GM21447 (cell line): Measurements from ENCODE around the gene TMBIM6.
"Not testable (repeated sequence)": the region's sequence is repeated elsewhere in the genome, so short reads cannot be mapped to it uniquely, and the experiment has no call there.

Source experiments
- ATAC-seq: cut with Tn5 transposase; IDR thresholded peaks from one replicate; pipeline ENCODE4 v1.9.1; 2021; ENCODE audit not compliant: unreplicated experiment

The TMBIM6 gene

GRCh38 chr12:49721355-49721754 is 20.0 kb upstream of the TMBIM6 start:
- not testable (repeated sequence) for ATAC-seq

- no peak for ATAC-seq
These were observed 12.9 kb upstream of the TMBIM6 start for GRCh38 chr12:49728446-49728845.

GRCh38 chr12:49730050-49730449 is 11.3 kb upstream of the TMBIM6 start:
- ATAC-seq, result no peak

- no peak for ATAC-seq
These were observed 10.7 kb upstream of the TMBIM6 start for GRCh38 chr12:49730568-49731101.

- no peak for ATAC-seq
These were observed 7.9 kb upstream of the TMBIM6 start for GRCh38 chr12:49733219-49734017.

GRCh38 chr12:49734900-49735299 is 6.5 kb upstream of the TMBIM6 start:
- not testable (repeated sequence) for ATAC-seq

- ATAC-seq, result not testable (repeated sequence)
These were observed 2.6 kb upstream of the TMBIM6 start for GRCh38 chr12:49738721-49739120.

- ATAC-seq, result not testable (repeated sequence)
These were observed 1.1 kb upstream of the TMBIM6 start for GRCh38 chr12:49740277-49740676.

GRCh38 chr12:49741882-49742620 is 694 bp downstream of the TMBIM6 start:
- ATAC-seq, result peak; percentile 48

- no peak for ATAC-seq
These were observed 3.1 kb downstream of the TMBIM6 start for GRCh38 chr12:49744363-49744885.

- ATAC-seq, result no peak
These were observed 6.9 kb downstream of the TMBIM6 start for GRCh38 chr12:49748306-49748705.

- no peak for ATAC-seq
These were observed 7.4 kb downstream of the TMBIM6 start for GRCh38 chr12:49748800-49749199.

GRCh38 chr12:49750027-49750995 is 9.0 kb downstream of the TMBIM6 start:
- ATAC-seq, result no peak

- ATAC-seq, result no peak
These were observed 9.6 kb downstream of the TMBIM6 start for GRCh38 chr12:49750996-49751393.

GRCh38 chr12:49761677-49762467 is 20.5 kb downstream of the TMBIM6 start:
- ATAC-seq, result no peak

GRCh38 chr12:49762468-49762847 is 21.1 kb downstream of the TMBIM6 start:
- ATAC-seq, result no peak

- ATAC-seq, result no peak
These were observed 21.7 kb downstream of the TMBIM6 start for GRCh38 chr12:49763006-49763591.

- ATAC-seq, result no peak
These were observed 22.8 kb downstream of the TMBIM6 start for GRCh38 chr12:49764126-49764525.

- no peak for ATAC-seq
These were observed 24.7 kb downstream of the TMBIM6 start for GRCh38 chr12:49766115-49766455.

GRCh38 chr12:49767333-49767732 is 26.0 kb downstream of the TMBIM6 start:
- ATAC-seq, result no peak
